GM23338 (cell line): ENCODE measurements around the gene MTR. TPM values are rescaled to one million over a fixed set of nuclear protein-coding genes. Genes with fewer than 3 reads are reported as not detected.

Experiments used
- ATAC-seq: fragments of 200-7000 bp; cut with Tn5 transposase; 3 replicates; pipeline ENCODE4 v1.9.1; 2020
- DNase-seq: peaks from one replicate; pipeline ENCODE4 v3.0.0-alpha.2; 2015; ENCODE audit warnings: low spot score
- H2AFZ ChIP-seq: fragments of 200-600 bp; sonication (generic); 2 replicates; pipeline ENCODE4 v1.8.0; 2016; ENCODE audit warnings: antibody characterized with exemption, mild to moderate bottlenecking, moderate library complexity
- H3F3A ChIP-seq: fragments of 200-600 bp; sonication (generic); replicated peaks from 2 replicates; pipeline ENCODE4 v1.8.0; 2017; ENCODE audit warnings: antibody characterized with exemption, mixed run types, low read depth
- H3K27ac ChIP-seq: fragments of 200-600 bp; sonication (generic); 2 replicates; pipeline ENCODE4 v1.6.1; 2016; ENCODE audit warnings: low read depth
- H3K27me3 ChIP-seq: fragments of 200-600 bp; sonication (generic); 2 replicates; pipeline ENCODE4 v1.8.0; 2016; ENCODE audit warnings: mild to moderate bottlenecking, mixed run types, moderate library complexity; ENCODE audit not compliant: insufficient read depth
- H3K36me3 ChIP-seq: fragments of 200-600 bp; sonication (generic); 2 replicates; pipeline ENCODE4 v1.8.0; 2016; ENCODE audit warnings: mild to moderate bottlenecking; ENCODE audit not compliant: insufficient read depth
- H3K4me1 ChIP-seq: fragments of 200-600 bp; sonication (generic); 2 replicates; pipeline ENCODE4 v1.8.0; 2016; ENCODE audit warnings: mild to moderate bottlenecking, moderate library complexity; ENCODE audit not compliant: insufficient read depth
- H3K4me2 ChIP-seq: fragments of 200-600 bp; sonication (generic); 2 replicates; pipeline ENCODE4 v1.7.1; 2017; ENCODE audit warnings: mixed run types
- H3K4me3 ChIP-seq: fragments of 200-600 bp; sonication (generic); 2 replicates; pipeline ENCODE4 v1.6.1; 2016; ENCODE audit warnings: mixed run types
- H3K79me2 ChIP-seq: fragments of 200-600 bp; sonication (generic); replicated peaks from 2 replicates; pipeline ENCODE4 v1.8.0; 2017; ENCODE audit warnings: mild to moderate bottlenecking; ENCODE audit not compliant: insufficient read depth
- H3K9me2 ChIP-seq: fragments of 200-600 bp; sonication (generic); 2 replicates; pipeline ENCODE4 v1.8.0; 2017; ENCODE audit not compliant: insufficient read depth
- H4K20me1 ChIP-seq: fragments of 200-600 bp; sonication (generic); replicated peaks from 2 replicates; pipeline ENCODE4 v1.8.0; 2017; ENCODE audit warnings: mild to moderate bottlenecking; ENCODE audit not compliant: insufficient read depth
- H3K27ac Mint-ChIP-seq: 2 replicates; pipeline ENCODE4 v1.8.0; 2020; ENCODE audit warnings: inconsistent platforms, mild to moderate bottlenecking, moderate library complexity, mixed read lengths
- H3K27me3 Mint-ChIP-seq: 3 replicates; pipeline ENCODE4 v1.8.0; 2022; ENCODE audit warnings: low read depth, mild to moderate bottlenecking, moderate library complexity, mixed read lengths, inconsistent platforms; ENCODE audit not compliant: insufficient read depth, poor library complexity
- H3K36me3 Mint-ChIP-seq: 3 replicates; pipeline ENCODE4 v1.8.0; 2021; ENCODE audit warnings: low read depth, mild to moderate bottlenecking, inconsistent platforms, moderate library complexity, mixed read lengths
- H3K4me1 Mint-ChIP-seq: 3 replicates; pipeline ENCODE4 v1.8.0; 2020; ENCODE audit warnings: mild to moderate bottlenecking, inconsistent platforms, mixed read lengths
- H3K4me3 Mint-ChIP-seq: 3 replicates; pipeline ENCODE4 v1.8.0; 2021; ENCODE audit warnings: moderate library complexity, mild to moderate bottlenecking, inconsistent platforms, mixed read lengths
- H3K9me3 Mint-ChIP-seq: 3 replicates; pipeline ENCODE4 v1.8.0; 2020; ENCODE audit warnings: moderate library complexity, mild to moderate bottlenecking, inconsistent platforms, mixed read lengths
- CREB1 ChIP-seq: fragments of 250-450 bp; sonication (Bioruptor Pico); IDR thresholded peaks from 2 replicates; pipeline ENCODE4 v1.5.0; 2020; ENCODE audit warnings: low read depth, mild to moderate bottlenecking, moderate library complexity
- CTCF ChIP-seq, 2 experiments: fragments of 200-600 bp in 1 of 2; sonication (generic) in 1 of 2; conservative IDR thresholded peaks; 2 replicates each; pipeline versions ENCODE4 v1.5.1 to v1.6.1; 2016 to 2017; ENCODE audit warnings: antibody characterized with exemption in 2 of 2, low read depth in 2 of 2, mild to moderate bottlenecking in 2 of 2, moderate library complexity in 1 of 2
- ETS1 ChIP-seq: IDR thresholded peaks from 2 replicates; pipeline ENCODE4 v1.6.1; 2016; ENCODE audit warnings: antibody characterized with exemption
- EZH2 ChIP-seq: fragments of 200-600 bp; sonication (generic); IDR thresholded peaks from one replicate; pipeline ENCODE4 v1.8.0; 2017; ENCODE audit warnings: antibody characterized with exemption, mild to moderate bottlenecking, low read depth; ENCODE audit not compliant: unreplicated experiment
- EZH2phosphoT487 ChIP-seq: fragments of 200-600 bp; sonication (generic); IDR thresholded peaks from one replicate; pipeline ENCODE4 v1.8.1; 2018; ENCODE audit warnings: antibody characterized with exemption; ENCODE audit not compliant: unreplicated experiment
- JUNB ChIP-seq: IDR thresholded peaks from one replicate; pipeline ENCODE4 v1.6.1; 2016; ENCODE audit warnings: antibody characterized with exemption; ENCODE audit not compliant: unreplicated experiment
- NANOG ChIP-seq: IDR thresholded peaks from 2 replicates; pipeline ENCODE4 v1.6.1; 2016; ENCODE audit warnings: antibody characterized with exemption, borderline replicate concordance
- POLR2AphosphoS5 ChIP-seq: IDR thresholded peaks from 2 replicates; pipeline ENCODE4 v1.6.1; 2016; ENCODE audit warnings: antibody characterized with exemption, low read depth
- REST ChIP-seq: IDR thresholded peaks from one replicate; pipeline ENCODE4 v1.6.1; 2018; ENCODE audit warnings: antibody characterized with exemption; ENCODE audit not compliant: unreplicated experiment
- STAT1 ChIP-seq: IDR thresholded peaks from one replicate; pipeline ENCODE4 v1.6.1; 2016; ENCODE audit warnings: antibody characterized with exemption; ENCODE audit not compliant: unreplicated experiment
- ZNF114 ChIP-seq: fragments of 250-450 bp; sonication (Bioruptor Pico); IDR thresholded peaks from 2 replicates; pipeline ENCODE4 v1.5.0; 2020; ENCODE audit warnings: mild to moderate bottlenecking, moderate library complexity
- ZNF331 ChIP-seq: fragments of 250-450 bp; sonication (Bioruptor Pico); IDR thresholded peaks from 2 replicates; pipeline ENCODE4 v1.5.0; 2020; ENCODE audit warnings: low read depth, mild to moderate bottlenecking, moderate library complexity
- ZNF462 ChIP-seq: fragments of 250-450 bp; sonication (Bioruptor Pico); IDR thresholded peaks from 2 replicates; pipeline ENCODE4 v1.5.0; 2020; ENCODE audit warnings: mild to moderate bottlenecking, moderate library complexity
- polyA plus RNA-seq: library from polyadenylated mRNA; unstranded; fragments of >200 nt; fragmentation: Nextera tagmentation; extraction: Ambion mirVana; gene quantifications from 2 replicates; pipeline ENCODE4 v1.2.1, GENCODE V29; 2016
- total RNA-seq: library from RNA; depleted of rRNA; stranded (reverse); fragments of >200 nt; shearing (Covaris generic); gene quantifications from 2 replicates; pipeline ENCODE4 v1.2.3, GENCODE V29; 2014

The MTR gene
- total and polyA plus RNA-seq, 2 experiments from 2014 or later: 6.4 to 20.0 TPM

GRCh38 chr1:236887081-236887480 lies 92.0 kb downstream of the MTR start:
- Histone ChIP-seq H3K4me1 (no peaks in the 10 kb centered on the region), H3K27ac (no peak overlapping the region), H3K9me2 (no peaks in the 10 kb centered on the region), H4K20me1 (no peaks in the 10 kb centered on the region; the same call in 1 of the 2 replicates), H2AFZ (no peak overlapping the region), H3K4me2 (no peak overlapping the region), H3K36me3 (peaks cover 4% of the 10 kb centered on the region; the same call in 1 of the 2 replicates), H3K27me3 (no peaks in the 10 kb centered on the region), H3F3A (no peaks in the 10 kb centered on the region), H3K79me2 (no peaks in the 10 kb centered on the region), H3K4me3 (no peak overlapping the region)
- Mint-ChIP-seq H3K27ac (no peak overlapping the region), H3K36me3 (peaks cover 18% of the 10 kb centered on the region), H3K27me3 (peaks cover 5% of the 10 kb centered on the region), H3K4me3 (no peak overlapping the region), H3K4me1 (no peaks in the 10 kb centered on the region), H3K9me3 (no peaks in the 10 kb centered on the region)
- no peak for DNase-seq
- no peak for ATAC-seq
- no peak for TF ChIP-seq ZNF114 (CRISPR knock-in tag)
- TF ChIP-seq NANOG: no peak
- TF ChIP-seq CREB1: no peak
- no peak for TF ChIP-seq ZNF462 (CRISPR knock-in tag)
- no peak for TF ChIP-seq ZNF331
- TF ChIP-seq EZH2phosphoT487: no peak
- TF ChIP-seq EZH2: no peak
- TF ChIP-seq ETS1: no peak
- TF ChIP-seq REST: no peak
- TF ChIP-seq POLR2AphosphoS5: no peak
- TF ChIP-seq JUNB: no peak
- TF ChIP-seq STAT1: no peak
- no peak for TF ChIP-seq CTCF (conservative IDR thresholded peaks at IDR 0.05; ENCODE audit: low read depth in 2 of 2)
